ENCODE data around the gene PPP1R10. TPM values are rescaled to one million over a fixed set of nuclear protein-coding genes. Genes with fewer than 3 reads are reported as not detected.

PPP1R10 gene
- total and polyA plus RNA-seq, 2 experiments from 2014 or later, result 34.5 to 38.6 TPM

DNA sequence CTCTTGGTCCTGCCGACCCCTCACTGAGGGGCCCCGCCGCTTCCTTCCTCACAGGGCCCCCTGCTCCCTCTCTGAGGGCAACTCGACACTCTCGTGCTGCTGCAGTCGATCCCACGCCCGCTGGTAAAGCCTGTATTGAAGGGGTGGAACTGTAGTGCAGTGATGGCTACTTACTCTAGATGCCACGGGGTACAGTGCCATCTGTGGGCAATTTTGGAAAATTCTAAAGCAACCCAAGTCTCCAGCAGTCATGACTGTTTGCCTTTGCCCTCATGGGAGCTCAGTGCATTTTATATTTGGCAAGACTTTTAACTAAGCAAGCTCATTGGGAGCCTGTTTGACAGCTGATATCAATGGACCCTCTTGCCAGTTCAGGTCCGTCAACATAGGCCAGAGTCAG lies 23.4 kb upstream of the PPP1R10 start:
- Histone ChIP-seq H3K79me2 (peaks cover 19% of the 10 kb centered on the region), H2AFZ (no peak overlapping the region), H3K9me3 (ENCODE audit: low read depth) (no peaks in the 10 kb centered on the region), H3K36me3 (replicated peaks; ENCODE audit: insufficient read depth, low read depth) (no peaks in the 10 kb centered on the region), H3K9me2 (replicated peaks; ENCODE audit: insufficient read depth) (no peaks in the 10 kb centered on the region), H4K20me1 (ENCODE audit: insufficient read depth, poor library complexity, severe bottlenecking) (no peaks in the 10 kb centered on the region), H3K27me3 (no peaks in the 10 kb centered on the region), H3K4me2 (no peak overlapping the region), H3K4me1 (ENCODE audit: insufficient read depth) (peaks cover 6% of the 10 kb centered on the region), H3K27ac (no peak overlapping the region), H3K4me3 (no peak overlapping the region)
- no peak for TF ChIP-seq CTCF (IDR thresholded peaks at IDR 0.05; ENCODE audit: poor library complexity)
- WGBS (ENCODE audit: low lambda C conversion rate, missing lambda C conversion rate), result 87% methylated on average over 10 of the region's 10 CpGs
- no peak for DNase-seq (ENCODE audit: low spot score)

- no peak overlapping the region for H2AFZ ChIP-seq
- TF ChIP-seq CTCF (IDR thresholded peaks at IDR 0.05; ENCODE audit: poor library complexity) (no peak), EZH2 (IDR thresholded peaks at IDR 0.05; ENCODE audit: borderline replicate concordance) (no peak), EZH2phosphoT487 (IDR thresholded peaks at IDR 0.05; ENCODE audit: low read depth, severe bottlenecking, unreplicated experiment) (no peak)
- H3K4me1 ChIP-seq (ENCODE audit: insufficient read depth), result no peaks in the 10 kb centered on the region
- no peaks in the 10 kb centered on the region for H4K20me1 ChIP-seq (ENCODE audit: insufficient read depth, poor library complexity, severe bottlenecking)
- H3K79me2 ChIP-seq, result no peaks in the 10 kb centered on the region
- no peaks in the 10 kb centered on the region for H3K36me3 ChIP-seq (replicated peaks; ENCODE audit: insufficient read depth, low read depth)
- H3K9me3 ChIP-seq (ENCODE audit: low read depth), result no peaks in the 10 kb centered on the region
- DNase-seq (ENCODE audit: low spot score), result no peak
- no peak overlapping the region for H3K27ac ChIP-seq
- WGBS (ENCODE audit: low lambda C conversion rate, missing lambda C conversion rate), result 100% methylated on average over 3 of the region's 3 CpGs
- H3K9me2 ChIP-seq (replicated peaks; ENCODE audit: insufficient read depth), result no peaks in the 10 kb centered on the region
- H3K4me3 ChIP-seq, result no peak overlapping the region
- H3K4me2 ChIP-seq, result no peak overlapping the region
- H3K27me3 ChIP-seq, result no peaks in the 10 kb centered on the region
Measured at GRCh38 chr6:30635834-30636233, 18.8 kb upstream of the PPP1R10 start.

DNA sequence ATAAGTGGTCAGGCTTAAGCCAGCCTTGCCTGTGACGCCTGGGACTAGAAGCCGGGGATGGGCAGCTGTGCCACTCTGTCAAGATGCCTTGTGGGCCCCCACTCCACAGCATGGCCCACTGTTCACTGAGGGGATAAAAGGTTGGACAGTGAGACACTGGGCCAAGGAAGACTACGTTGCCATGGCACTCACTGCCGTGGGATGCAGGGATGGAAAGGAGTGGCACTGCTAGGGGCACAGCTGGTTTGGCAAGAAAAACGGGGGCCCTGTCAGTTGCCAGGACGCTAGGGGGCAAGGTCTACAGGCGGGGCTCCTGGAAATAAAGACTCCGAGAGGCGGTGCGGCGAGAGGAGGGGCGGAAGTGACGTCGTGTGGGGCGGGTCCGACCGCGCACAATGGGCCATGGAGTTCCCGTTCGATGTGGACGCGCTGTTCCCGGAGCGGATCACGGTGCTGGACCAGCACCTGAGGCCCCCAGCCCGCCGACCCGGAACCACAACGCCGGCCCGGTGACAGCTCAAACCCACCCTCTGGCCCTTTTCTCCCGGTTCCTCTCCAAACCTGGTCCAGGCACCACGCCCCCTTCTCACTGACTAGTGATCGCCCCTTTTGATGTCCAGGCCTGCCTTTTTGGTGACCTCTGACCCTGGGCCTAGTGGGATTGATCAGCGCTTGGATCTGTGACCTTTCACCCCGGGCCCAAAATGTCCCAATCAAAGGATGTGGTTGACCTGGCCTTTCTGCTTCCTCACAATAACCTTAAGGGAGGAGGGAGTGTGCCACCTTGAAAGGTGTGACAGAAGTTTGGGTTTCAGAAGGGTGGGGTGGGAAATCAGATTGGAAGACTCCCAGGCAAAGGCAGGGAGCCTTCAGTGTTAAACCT lies 9.7 kb upstream of the PPP1R10 start, which contains the start of gene ATAT1:
TSS of gene ATAT1 (plus strand) at position 391 of the 883 bp plus-strand sequence.
- Histone ChIP-seq H3K36me3 (replicated peaks; ENCODE audit: insufficient read depth, low read depth) (no peaks in the 10 kb centered on the region), H3K9me3 (ENCODE audit: low read depth) (no peaks in the 10 kb centered on the region), H2AFZ (peak within 1 kb of the TSS; percentile 59), H3K4me1 (ENCODE audit: insufficient read depth) (peaks cover 6% of the 10 kb centered on the region), H3K27ac (peak within 1 kb of the TSS; percentile 95), H3K4me3 (peak within 1 kb of the TSS; percentile 46), H3K27me3 (no peaks in the 10 kb centered on the region), H4K20me1 (ENCODE audit: insufficient read depth, poor library complexity, severe bottlenecking) (no peaks in the 10 kb centered on the region), H3K79me2 (peaks cover 23% of the 10 kb centered on the region), H3K9me2 (replicated peaks; ENCODE audit: insufficient read depth) (no peaks in the 10 kb centered on the region), H3K4me2 (peak within 1 kb of the TSS; percentile 90)
- 6% methylated on average over 28 of the region's 36 CpGs for WGBS (ENCODE audit: low lambda C conversion rate, missing lambda C conversion rate)
- peak; percentile 93 for DNase-seq (ENCODE audit: low spot score)
- TF ChIP-seq CTCF (IDR thresholded peaks at IDR 0.05; ENCODE audit: poor library complexity) (peak; percentile 46), EZH2phosphoT487 (IDR thresholded peaks at IDR 0.05; ENCODE audit: low read depth, severe bottlenecking, unreplicated experiment) (no peak), EZH2 (IDR thresholded peaks at IDR 0.05; ENCODE audit: borderline replicate concordance) (no peak)

Measured in hepatocyte (in vitro differentiated cells).